22Rv1 (cell line): ENCODE data around the gene SNAP23.

Source experiments
- ZFX ChIP-seq: fragments of 450-650 bp; IDR thresholded peaks from 2 replicates; pipeline ENCODE4 v1.6.1; 2017; ENCODE audit warnings: antibody characterized with exemption, borderline replicate concordance
- TF ChIP-seq, protein P1 (sequence below): fragments of 450-650 bp; IDR thresholded peaks from 2 replicates; pipeline ENCODE4 v1.5.1; 2017; ENCODE audit warnings: mild to moderate bottlenecking

- TF ChIP-seq, protein P1, sequence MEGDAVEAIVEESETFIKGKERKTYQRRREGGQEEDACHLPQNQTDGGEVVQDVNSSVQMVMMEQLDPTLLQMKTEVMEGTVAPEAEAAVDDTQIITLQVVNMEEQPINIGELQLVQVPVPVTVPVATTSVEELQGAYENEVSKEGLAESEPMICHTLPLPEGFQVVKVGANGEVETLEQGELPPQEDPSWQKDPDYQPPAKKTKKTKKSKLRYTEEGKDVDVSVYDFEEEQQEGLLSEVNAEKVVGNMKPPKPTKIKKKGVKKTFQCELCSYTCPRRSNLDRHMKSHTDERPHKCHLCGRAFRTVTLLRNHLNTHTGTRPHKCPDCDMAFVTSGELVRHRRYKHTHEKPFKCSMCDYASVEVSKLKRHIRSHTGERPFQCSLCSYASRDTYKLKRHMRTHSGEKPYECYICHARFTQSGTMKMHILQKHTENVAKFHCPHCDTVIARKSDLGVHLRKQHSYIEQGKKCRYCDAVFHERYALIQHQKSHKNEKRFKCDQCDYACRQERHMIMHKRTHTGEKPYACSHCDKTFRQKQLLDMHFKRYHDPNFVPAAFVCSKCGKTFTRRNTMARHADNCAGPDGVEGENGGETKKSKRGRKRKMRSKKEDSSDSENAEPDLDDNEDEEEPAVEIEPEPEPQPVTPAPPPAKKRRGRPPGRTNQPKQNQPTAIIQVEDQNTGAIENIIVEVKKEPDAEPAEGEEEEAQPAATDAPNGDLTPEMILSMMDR, result no peak
- no peak for TF ChIP-seq ZFX
Observed at GRCh38 chr15:42483677-42484076, 11.8 kb upstream of the SNAP23 start.
